ENCODE data around the gene CLTB. TPM values are rescaled to one million over a fixed set of nuclear protein-coding genes. Genes with fewer than 3 reads are reported as not detected.

The CLTB gene
- total and polyA plus RNA-seq, 2 of the 13 experiments (the other 11 are each of a cell fraction or from before 2014, with no cell fraction given), result 23.3 to 33.8 TPM

- TF ChIP-seq ZBTB34 (CRISPR knock-in tag; IDR thresholded peaks at IDR 0.05) (no peak), ZFP91 (CRISPR knock-in tag; IDR thresholded peaks at IDR 0.05; ENCODE audit: borderline replicate concordance) (peak; percentile 92), TCF7L2 (IDR thresholded peaks at IDR 0.05; ENCODE audit: low read depth, low read length) (no peak), NFATC3 (CRISPR knock-in tag; IDR thresholded peaks at IDR 0.05) (peak; percentile 79; the same call in 1 of the 2 replicates), ZNF562 (CRISPR knock-in tag; IDR thresholded peaks at IDR 0.05; ENCODE audit: borderline replicate concordance) (no peak), TBL1XR1 (IDR thresholded peaks at IDR 0.05; ENCODE audit: borderline replicate concordance, low read length, partially characterized antibody) (peak; percentile 37), ZBTB20 (CRISPR knock-in tag; IDR thresholded peaks at IDR 0.05; ENCODE audit: borderline replicate concordance, low read depth) (no peak), MXI1 (IDR thresholded peaks at IDR 0.05; ENCODE audit: borderline replicate concordance, low read depth, low read length) (peak; percentile 94), ZNF549 (CRISPR knock-in tag; IDR thresholded peaks at IDR 0.05) (no peak), USF2 (IDR thresholded peaks at IDR 0.05; ENCODE audit: low read depth, low read length) (no peak), USF2 (CRISPR knock-in tag; IDR thresholded peaks at IDR 0.05; ENCODE audit: borderline replicate concordance) (no peak), ZKSCAN5 (CRISPR knock-in tag; IDR thresholded peaks at IDR 0.05) (peak; percentile 60; the same call in 1 of the 2 replicates), NFE2L2 (IDR thresholded peaks at IDR 0.05; ENCODE audit: low read length) (no peak), SIX4 (CRISPR knock-in tag; IDR thresholded peaks at IDR 0.05) (no peak), ZSCAN22 (CRISPR knock-in tag; IDR thresholded peaks at IDR 0.05) (no peak), HOXD1 (CRISPR knock-in tag; IDR thresholded peaks at IDR 0.05) (peak; percentile 52; the same call in 1 of the 2 replicates), HBP1 (CRISPR knock-in tag; IDR thresholded peaks at IDR 0.05; ENCODE audit: low read depth) (peak; percentile 55; the same call in 1 of the 2 replicates), KMT2A (CRISPR knock-in tag; IDR thresholded peaks at IDR 0.05) (peak; percentile 94), ZBTB33 (CRISPR knock-in tag; IDR thresholded peaks at IDR 0.05) (peak; percentile 57; the same call in 1 of the 2 replicates), TBP (CRISPR knock-in tag; IDR thresholded peaks at IDR 0.05) (no peak), CBFB (CRISPR knock-in tag; IDR thresholded peaks at IDR 0.05) (0 out of 2 replicates have a peak, but pooled peaks have one; percentile 32), RNF2 (conservative IDR thresholded peaks at IDR 0.05; ENCODE audit: low read depth) (no peak)
Measured at GRCh38 chr5:176361437-176362232, 54.7 kb downstream of the CLTB start, which contains the start of gene KIAA1191 (continued).

Data from HepG2 (cell line).